Hepatocyte (in vitro differentiated cells): ENCODE data around the gene DCPS.

Experiments used
- EZH2 ChIP-seq: fragments of 200-600 bp; sonication (generic); IDR thresholded peaks from 2 replicates; pipeline ENCODE4 v1.6.1; 2016; ENCODE audit warnings: antibody characterized with exemption, mild to moderate bottlenecking, borderline replicate concordance
- EZH2phosphoT487 ChIP-seq: fragments of 200-600 bp; sonication (generic); IDR thresholded peaks from one replicate; pipeline ENCODE4 v1.6.1; 2018; ENCODE audit warnings: antibody characterized with exemption, mild to moderate bottlenecking, low read depth, moderate library complexity; ENCODE audit not compliant: unreplicated experiment, severe bottlenecking
- TF ChIP-seq, protein P1 (sequence below): fragments of 200-600 bp; sonication (generic); IDR thresholded peaks from 2 replicates; pipeline ENCODE4 v1.5.1; 2016; ENCODE audit warnings: antibody characterized with exemption, mild to moderate bottlenecking; ENCODE audit not compliant: poor library complexity

DNA sequence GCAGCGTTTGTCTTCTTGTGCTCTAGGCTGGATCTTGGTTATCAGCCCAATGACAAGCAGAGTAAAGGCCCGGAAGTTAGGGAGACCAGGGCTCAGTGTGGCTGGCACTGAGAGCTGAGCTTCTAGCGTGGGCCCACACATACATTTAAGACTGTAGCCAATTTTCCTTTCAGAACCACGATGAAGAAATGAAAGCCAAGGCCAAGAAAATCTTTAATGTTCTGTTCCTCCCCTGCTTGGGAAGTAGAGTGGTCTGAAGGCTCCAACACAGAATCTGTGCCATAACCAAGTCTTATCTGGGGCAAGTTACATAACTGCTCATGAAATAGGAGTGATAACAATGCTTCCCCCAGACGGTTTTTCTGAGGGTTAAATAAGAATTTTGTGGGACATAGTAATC, 47.0 kb downstream of the DCPS start:
- TF ChIP-seq, protein P1, sequence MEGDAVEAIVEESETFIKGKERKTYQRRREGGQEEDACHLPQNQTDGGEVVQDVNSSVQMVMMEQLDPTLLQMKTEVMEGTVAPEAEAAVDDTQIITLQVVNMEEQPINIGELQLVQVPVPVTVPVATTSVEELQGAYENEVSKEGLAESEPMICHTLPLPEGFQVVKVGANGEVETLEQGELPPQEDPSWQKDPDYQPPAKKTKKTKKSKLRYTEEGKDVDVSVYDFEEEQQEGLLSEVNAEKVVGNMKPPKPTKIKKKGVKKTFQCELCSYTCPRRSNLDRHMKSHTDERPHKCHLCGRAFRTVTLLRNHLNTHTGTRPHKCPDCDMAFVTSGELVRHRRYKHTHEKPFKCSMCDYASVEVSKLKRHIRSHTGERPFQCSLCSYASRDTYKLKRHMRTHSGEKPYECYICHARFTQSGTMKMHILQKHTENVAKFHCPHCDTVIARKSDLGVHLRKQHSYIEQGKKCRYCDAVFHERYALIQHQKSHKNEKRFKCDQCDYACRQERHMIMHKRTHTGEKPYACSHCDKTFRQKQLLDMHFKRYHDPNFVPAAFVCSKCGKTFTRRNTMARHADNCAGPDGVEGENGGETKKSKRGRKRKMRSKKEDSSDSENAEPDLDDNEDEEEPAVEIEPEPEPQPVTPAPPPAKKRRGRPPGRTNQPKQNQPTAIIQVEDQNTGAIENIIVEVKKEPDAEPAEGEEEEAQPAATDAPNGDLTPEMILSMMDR = no peak
- TF ChIP-seq EZH2phosphoT487 = no peak
- no peak for TF ChIP-seq EZH2
